ENCODE data around the gene PDE7B.

DNA sequence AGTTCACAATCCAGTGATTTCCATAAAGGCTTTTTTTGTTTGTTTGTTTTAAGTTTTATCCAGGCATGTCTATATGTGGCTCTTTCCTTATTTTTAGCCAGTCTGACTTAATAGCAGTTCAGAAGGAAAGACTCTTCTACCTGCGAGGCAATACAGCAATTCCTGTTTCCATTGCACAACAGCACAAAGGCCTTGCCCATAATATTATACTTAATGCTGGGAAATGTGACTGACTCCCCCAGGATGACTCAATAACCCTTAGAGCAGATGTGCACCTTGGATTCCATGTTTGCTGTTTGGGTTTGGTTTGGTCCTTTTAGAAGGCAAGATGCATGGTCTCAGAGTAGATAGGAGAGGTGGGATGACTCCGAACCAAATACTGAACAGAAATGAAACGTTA, 214.5 kb downstream of the PDE7B start:
- TF ChIP-seq, protein P1, sequence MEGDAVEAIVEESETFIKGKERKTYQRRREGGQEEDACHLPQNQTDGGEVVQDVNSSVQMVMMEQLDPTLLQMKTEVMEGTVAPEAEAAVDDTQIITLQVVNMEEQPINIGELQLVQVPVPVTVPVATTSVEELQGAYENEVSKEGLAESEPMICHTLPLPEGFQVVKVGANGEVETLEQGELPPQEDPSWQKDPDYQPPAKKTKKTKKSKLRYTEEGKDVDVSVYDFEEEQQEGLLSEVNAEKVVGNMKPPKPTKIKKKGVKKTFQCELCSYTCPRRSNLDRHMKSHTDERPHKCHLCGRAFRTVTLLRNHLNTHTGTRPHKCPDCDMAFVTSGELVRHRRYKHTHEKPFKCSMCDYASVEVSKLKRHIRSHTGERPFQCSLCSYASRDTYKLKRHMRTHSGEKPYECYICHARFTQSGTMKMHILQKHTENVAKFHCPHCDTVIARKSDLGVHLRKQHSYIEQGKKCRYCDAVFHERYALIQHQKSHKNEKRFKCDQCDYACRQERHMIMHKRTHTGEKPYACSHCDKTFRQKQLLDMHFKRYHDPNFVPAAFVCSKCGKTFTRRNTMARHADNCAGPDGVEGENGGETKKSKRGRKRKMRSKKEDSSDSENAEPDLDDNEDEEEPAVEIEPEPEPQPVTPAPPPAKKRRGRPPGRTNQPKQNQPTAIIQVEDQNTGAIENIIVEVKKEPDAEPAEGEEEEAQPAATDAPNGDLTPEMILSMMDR (IDR thresholded peaks at IDR 0.05): no peak
- TF ChIP-seq POLR2A (IDR thresholded peaks at IDR 0.05): no peak

Measured in thyroid gland (tissue), 4 donors.